ENCODE results near the gene ALMS1. TPM values are rescaled to one million over a fixed set of nuclear protein-coding genes. Genes with fewer than 3 reads are reported as not detected.

ALMS1 gene
- total RNA-seq, 1 experiment from 2014 or later, result 19.5 TPM

DNA sequence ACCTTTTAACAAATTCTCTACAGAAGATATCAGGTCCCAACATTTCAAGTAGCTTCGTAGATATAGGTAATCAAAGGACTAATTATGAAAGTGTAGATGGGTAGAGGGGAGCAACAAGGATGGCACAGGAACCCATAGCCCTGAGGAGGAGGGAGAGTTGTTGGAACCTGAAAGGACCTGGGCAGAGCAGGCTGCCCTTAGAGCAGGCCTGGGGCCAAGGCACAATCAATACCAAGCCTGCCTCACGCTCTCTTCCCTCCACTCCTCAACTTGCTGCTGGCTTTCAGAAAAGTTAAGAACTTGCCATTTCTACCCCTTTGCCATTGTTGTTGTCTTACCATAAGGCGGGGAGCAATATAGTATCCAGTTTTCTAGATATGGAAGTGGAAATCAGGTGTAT is 266.7 kb downstream of the ALMS1 start:
- Histone ChIP-seq H3K4me1 (ENCODE audit: control insufficient read depth, insufficient read depth, low read length) (no peaks in the 10 kb centered on the region), H3K27ac (ENCODE audit: low read length) (no peak overlapping the region), H3K9me3 (ENCODE audit: control insufficient read depth, insufficient read depth, low read depth, low read length) (no peaks in the 10 kb centered on the region), H3K27me3 (ENCODE audit: control insufficient read depth, insufficient read depth, low read length) (peaks cover 2% of the 10 kb centered on the region; the same call in 1 of the 2 replicates), H3K4me3 (ENCODE audit: low read depth in 2 of 2, low read length in 2 of 2) (no peak overlapping the region), H3K36me3 (ENCODE audit: control insufficient read depth, insufficient read depth, low read length) (no peaks in the 10 kb centered on the region)
- ChIA-PET POLR2A (no interaction called here), CTCF (no interaction called here)
- intact Hi-C loops (cut with micrococcal nuclease; ENCODE audit: unreplicated experiment) (no loop called here), in situ Hi-C loops (cut with HindIII; ENCODE audit: low pct_unique_long_range_greater_than_20kb, low sequenced_read_pairs) (no loop called here)
- no peak for ATAC-seq
- DNase-seq (ENCODE audit: low read depth, low spot score), result no peak
- no TSS peak for BruUV-seq (replicated peaks)
- TF ChIP-seq POLR2AphosphoS5 (IDR thresholded peaks at IDR 0.05; ENCODE audit: low read depth, low read length) (no peak), TCF7L2 (IDR thresholded peaks at IDR 0.05; ENCODE audit: low read depth, low read length) (no peak), REST (IDR thresholded peaks at IDR 0.05; ENCODE audit: insufficient read depth in 1 of 2, low read depth in 2 of 2, low read length in 1 of 2) (no peak), CTCF (IDR thresholded peaks at IDR 0.05) (no peak), SIN3A (IDR thresholded peaks at IDR 0.05; ENCODE audit: borderline replicate concordance, insufficient read depth, low read depth, low read length) (no peak)

- no peaks in the 10 kb centered on the region for H3K9me3 ChIP-seq (ENCODE audit: control insufficient read depth, insufficient read depth, low read depth, low read length)
- ChIA-PET CTCF (no interaction called here), POLR2A (no interaction called here)
- no peak overlapping the region for H3K4me3 ChIP-seq (ENCODE audit: low read depth in 2 of 2, low read length in 2 of 2)
- no peaks in the 10 kb centered on the region for H3K4me1 ChIP-seq (ENCODE audit: control insufficient read depth, insufficient read depth, low read length)
- H3K36me3 ChIP-seq (ENCODE audit: control insufficient read depth, insufficient read depth, low read length), result no peaks in the 10 kb centered on the region
- intact Hi-C loops (cut with micrococcal nuclease; ENCODE audit: unreplicated experiment), result no loop called here
- H3K27me3 ChIP-seq (ENCODE audit: control insufficient read depth, insufficient read depth, low read length), result peaks cover 7% of the 10 kb centered on the region; the same call in 1 of the 2 replicates
- H3K27ac ChIP-seq (ENCODE audit: low read length), result no peak overlapping the region
- no peak for TF ChIP-seq CTCF (IDR thresholded peaks at IDR 0.05)
- no peak for TF ChIP-seq TCF7L2 (IDR thresholded peaks at IDR 0.05; ENCODE audit: low read depth, low read length)
- no peak for TF ChIP-seq POLR2AphosphoS5 (IDR thresholded peaks at IDR 0.05; ENCODE audit: low read depth, low read length)
- no peak for TF ChIP-seq SIN3A (IDR thresholded peaks at IDR 0.05; ENCODE audit: borderline replicate concordance, insufficient read depth, low read depth, low read length)
- TF ChIP-seq REST (IDR thresholded peaks at IDR 0.05; ENCODE audit: insufficient read depth in 1 of 2, low read depth in 2 of 2, low read length in 1 of 2), result no peak
- in situ Hi-C loops (cut with HindIII; ENCODE audit: low pct_unique_long_range_greater_than_20kb, low sequenced_read_pairs), result no loop called here
- no peak for ATAC-seq
- BruUV-seq (replicated peaks), result no TSS peak
- no peak for DNase-seq (ENCODE audit: low read depth, low spot score)
These were observed 268.5 kb downstream of the ALMS1 start for GRCh38 chr2:73654175-73654574.

Other genes with a start within 250 kb of the ALMS1 start
- 0.08 TPM for gene NOTO, start 183.3 kb upstream of the ALMS1 start, total RNA-seq (2021; ENCODE audit: unreplicated experiment)
- 37.6 TPM for gene SMYD5, start 171.6 kb upstream of the ALMS1 start, total RNA-seq (2021; ENCODE audit: unreplicated experiment)
- gene PRADC1, start 152.6 kb upstream of the ALMS1 start, total RNA-seq (2021; ENCODE audit: unreplicated experiment), result 18.6 TPM
- 426 TPM for gene CCT7, start 151.5 kb upstream of the ALMS1 start, total RNA-seq (2021; ENCODE audit: unreplicated experiment)
- 6.5 TPM for gene FBXO41, start 101.4 kb upstream of the ALMS1 start, total RNA-seq (2021; ENCODE audit: unreplicated experiment)
- gene EGR4, start 92.3 kb upstream of the ALMS1 start, total RNA-seq (2021; ENCODE audit: unreplicated experiment), result 0.08 TPM

Data from Panc1 (cell line).